HG03565 (cell line): ENCODE data around the gene HSPB1.
A peak's percentile ranks its signal among the peaks of the same experiment; 100 is the strongest.
"Not testable (repeated sequence)": the region's sequence is repeated elsewhere in the genome, so short reads cannot be mapped to it uniquely, and the experiment has no call there.

Experiments
- ATAC-seq: cut with Tn5 transposase; IDR thresholded peaks from one replicate; pipeline ENCODE4 v1.9.1; 2021; ENCODE audit warnings: mild to moderate bottlenecking, moderate library complexity; ENCODE audit not compliant: unreplicated experiment

HSPB1 gene

GRCh38 chr7:76281006-76281705, 21.3 kb upstream of the HSPB1 start:
- no peak for ATAC-seq

GRCh38 chr7:76281706-76282343, 20.6 kb upstream of the HSPB1 start:
- no peak for ATAC-seq

DNA sequence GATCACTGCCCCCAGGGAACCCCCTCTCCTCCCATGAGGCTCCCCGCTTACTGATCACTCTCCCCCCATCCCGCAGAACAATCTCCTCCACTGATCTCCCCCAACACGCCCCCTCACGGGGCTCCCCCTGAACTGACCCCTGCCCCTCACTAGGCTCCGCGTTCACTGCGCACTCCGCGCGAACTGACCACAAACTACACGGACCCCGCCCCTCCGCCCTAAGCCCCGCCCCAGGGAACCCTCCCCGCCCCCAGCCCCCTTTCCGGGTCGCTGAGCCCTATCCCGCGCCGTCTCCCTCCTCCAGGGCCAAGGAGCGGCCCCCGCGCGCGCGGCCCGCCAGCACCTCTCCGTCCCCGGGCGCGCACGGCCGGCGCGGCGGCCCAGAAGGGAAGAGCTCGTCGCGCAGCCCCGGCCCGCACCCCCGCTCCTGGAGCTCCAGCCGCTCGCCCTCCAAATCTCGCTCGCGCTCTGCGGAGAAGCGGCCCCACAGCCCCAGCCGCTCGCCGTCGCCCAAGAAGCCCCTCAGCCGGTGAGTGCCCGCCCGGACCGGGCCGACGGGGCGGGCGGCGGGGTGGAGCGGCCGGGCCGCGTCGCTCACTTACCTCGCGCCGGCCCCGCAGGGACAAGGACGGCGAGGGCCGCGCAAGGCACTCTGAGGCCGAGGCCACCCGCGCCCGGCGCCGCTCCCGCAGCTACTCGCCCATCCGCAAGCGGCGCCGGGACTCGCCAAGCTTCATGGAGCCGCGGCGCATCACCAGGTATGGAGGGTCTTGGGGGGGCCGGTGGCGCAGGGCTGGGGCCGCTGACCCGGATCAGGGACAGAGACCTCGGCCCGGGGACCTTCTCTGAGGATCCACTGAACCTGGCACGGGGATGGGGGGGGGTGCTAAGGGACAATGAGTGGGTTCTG, 19.9 kb upstream of the HSPB1 start:
- no peak for ATAC-seq

GRCh38 chr7:76283254-76284159, 19.0 kb upstream of the HSPB1 start:
- no peak for ATAC-seq

DNA sequence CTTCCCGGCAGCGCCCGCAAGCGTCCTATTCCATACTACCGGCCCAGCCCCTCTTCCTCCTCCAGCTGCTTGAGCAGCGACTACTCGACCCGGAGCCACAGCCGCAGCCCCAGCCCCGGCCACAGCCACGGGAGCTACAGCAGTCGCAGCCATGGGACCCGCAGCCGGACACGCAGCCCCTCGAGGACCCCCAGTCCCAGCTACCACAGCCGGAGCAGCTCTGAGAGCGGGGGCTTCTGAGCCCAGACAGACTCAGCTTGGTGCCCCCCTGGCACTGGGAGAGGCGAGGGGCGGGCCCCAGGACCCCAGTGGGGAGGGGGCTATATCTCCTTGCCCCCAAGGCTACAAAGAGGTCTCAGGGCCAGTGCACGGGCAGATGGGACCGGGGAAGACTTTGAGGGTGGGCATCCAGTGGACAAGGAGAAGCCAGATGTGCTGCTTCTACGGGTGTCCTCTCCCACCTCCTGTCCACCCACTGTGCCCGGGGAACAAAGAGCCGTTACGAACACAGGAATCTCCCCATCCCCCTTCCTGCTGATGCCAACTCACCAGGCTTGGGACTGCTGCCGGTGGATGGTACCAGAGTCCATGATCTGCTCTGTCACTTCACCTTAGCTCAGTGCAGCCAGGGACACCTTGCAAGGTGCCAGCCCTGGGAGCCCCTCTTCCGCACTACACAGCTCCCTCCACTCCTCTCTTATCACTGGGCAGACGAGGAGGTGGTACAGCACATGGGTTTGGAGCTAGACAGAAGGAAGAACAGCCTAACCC, 16.7 kb upstream of the HSPB1 start:
- ATAC-seq = no peak

DNA sequence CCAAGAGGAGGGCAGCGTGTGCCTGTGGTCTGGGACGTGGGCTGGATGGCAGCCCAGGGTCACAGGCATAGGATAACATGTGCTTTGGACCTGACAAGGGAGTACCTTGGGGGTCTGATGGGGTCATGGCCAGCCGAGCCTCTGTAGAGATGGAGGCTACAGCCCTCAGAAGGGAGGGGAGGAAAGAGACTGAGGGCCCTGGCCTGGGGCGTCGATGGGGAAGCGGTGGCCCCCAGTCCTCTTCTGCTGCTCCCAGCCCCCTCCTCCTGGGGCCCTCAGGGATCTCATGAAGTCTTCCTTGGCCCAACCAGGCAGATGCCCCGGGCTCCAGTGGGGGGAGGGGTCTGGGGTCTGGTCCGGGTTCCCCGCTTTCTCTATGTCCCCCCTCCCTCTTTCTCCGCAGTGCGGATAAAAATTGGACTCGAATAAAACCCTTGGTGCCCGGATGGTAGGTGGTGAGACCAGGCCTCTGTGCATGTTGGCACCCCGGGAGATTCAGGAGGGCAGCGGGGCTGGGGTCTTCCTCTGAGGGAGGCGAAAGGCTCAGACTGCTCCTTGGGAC, 15.6 kb upstream of the HSPB1 start:
- no peak for ATAC-seq

DNA sequence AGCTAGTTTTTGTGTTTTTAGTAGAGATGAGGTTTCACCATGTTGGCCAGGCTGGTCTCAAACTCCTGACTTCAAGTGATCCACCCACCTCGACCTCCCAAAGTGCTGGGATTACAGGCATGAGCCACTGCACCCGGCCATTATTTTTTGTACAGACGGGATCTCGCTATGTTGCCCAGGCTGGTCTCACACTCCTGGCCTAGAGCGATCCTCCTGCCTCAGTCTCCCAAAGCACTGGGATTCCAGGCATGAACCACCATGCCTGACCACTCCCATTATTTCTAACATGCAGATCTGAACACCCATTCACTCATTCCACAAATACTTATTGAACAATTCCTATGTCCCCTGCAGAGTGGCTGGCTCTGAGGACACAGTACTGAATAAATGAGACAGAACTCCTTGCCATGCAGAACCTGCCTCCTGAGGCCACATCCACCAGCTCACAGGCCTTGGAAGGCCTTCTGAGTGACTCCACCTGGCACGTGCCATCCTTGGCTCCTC, 11.6 kb upstream of the HSPB1 start:
- not testable (repeated sequence) for ATAC-seq

- peak; percentile 49 for ATAC-seq
Observed at GRCh38 chr7:76291351-76292212, 10.9 kb upstream of the HSPB1 start.

DNA sequence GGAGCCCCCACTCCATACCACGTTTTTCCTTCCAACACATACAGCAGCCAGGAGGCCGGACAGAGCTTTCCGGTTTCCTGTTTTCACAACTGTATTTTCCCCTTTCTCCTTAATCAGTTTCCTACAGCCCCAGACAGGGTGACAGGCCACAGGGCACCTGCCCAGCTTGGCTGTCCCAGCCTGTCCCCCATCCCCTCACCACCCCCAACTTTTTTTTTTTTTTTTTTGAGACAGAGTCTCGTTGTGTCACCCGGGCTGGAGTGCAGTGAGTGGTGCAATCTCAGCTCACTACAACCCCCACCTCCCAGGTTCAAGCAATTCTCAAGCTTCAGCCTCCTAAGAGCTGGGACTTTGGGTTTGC, 10.3 kb upstream of the HSPB1 start:
- no peak for ATAC-seq

- ATAC-seq = not testable (repeated sequence)
Observed at GRCh38 chr7:76292911-76293310, 9.6 kb upstream of the HSPB1 start.

DNA sequence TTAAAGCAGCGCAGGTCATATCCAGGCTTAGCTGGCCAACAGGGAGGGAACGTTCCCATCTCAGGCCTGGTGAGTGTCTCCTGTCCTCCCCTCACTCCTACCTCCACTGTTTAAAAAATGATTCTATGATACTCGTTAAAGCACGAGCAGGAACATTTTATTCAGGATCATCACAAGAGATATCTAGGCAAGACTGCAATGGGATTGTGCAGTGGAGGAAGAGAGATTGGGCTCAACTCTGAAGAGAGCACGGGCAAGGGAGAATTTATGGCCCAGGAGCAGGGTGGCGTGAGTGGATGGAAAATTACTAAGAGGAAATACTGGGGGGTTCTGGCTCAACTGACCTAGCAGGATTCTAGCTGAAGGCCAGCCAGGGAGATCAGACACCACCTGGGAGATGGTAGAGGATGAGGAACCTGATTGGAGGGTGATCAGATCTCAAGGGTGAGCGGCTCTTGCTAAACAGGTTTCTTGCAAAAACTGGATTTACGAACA, 9.0 kb upstream of the HSPB1 start:
- no peak for ATAC-seq

DNA sequence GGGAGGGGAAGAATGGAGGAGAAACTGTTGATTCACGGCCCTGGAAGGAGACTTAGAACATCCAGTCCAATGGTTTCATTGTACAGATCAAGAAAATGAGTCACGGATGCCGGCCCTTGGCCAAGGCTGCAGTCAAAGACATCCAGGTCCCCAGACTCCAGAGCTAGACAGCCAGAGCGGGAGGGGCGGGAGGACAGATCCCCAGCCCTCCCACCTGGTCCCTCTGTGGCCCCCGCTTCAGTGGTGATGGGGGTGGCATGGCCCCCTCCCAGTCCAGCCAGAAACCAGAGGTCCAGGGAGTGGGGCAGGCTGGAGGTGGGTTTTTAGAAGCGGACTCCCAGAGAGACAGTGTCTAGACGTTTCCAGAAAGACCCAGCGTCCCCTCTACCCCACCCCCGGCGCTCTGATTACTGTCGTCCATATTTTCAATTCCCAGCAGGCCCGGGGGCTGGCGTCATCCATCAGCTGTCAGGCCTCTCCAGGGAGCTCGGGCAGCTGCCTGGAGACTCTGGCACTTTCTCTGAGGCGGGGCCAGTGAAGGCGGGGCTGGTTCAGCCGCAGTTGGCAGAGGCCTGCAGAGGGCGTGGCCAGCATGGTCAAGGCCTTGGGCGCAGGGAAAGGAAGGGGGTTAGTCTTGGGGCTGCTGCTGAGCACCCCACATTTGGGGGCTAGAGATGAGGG, 8.0 kb upstream of the HSPB1 start:
- no peak for ATAC-seq

GRCh38 chr7:76296743-76297740, 5.4 kb upstream of the HSPB1 start:
- no peak for ATAC-seq

GRCh38 chr7:76300166-76300731, 2.2 kb upstream of the HSPB1 start:
- no peak for ATAC-seq

- no peak for ATAC-seq
Observed at GRCh38 chr7:76301000-76301399, 1.5 kb upstream of the HSPB1 start.
